ENCODE data around the gene KIAA1210.
"Not testable (repeated sequence)": the region's sequence is repeated elsewhere in the genome, so short reads cannot be mapped to it uniquely, and the experiment has no call there.

Gene KIAA1210

GRCh38 chrX:119040432-119040831 lies 87.2 kb downstream of the KIAA1210 start:
- TF ChIP-seq ZFX (IDR thresholded peaks at IDR 0.05) = no peak
- TF ChIP-seq, protein P1, sequence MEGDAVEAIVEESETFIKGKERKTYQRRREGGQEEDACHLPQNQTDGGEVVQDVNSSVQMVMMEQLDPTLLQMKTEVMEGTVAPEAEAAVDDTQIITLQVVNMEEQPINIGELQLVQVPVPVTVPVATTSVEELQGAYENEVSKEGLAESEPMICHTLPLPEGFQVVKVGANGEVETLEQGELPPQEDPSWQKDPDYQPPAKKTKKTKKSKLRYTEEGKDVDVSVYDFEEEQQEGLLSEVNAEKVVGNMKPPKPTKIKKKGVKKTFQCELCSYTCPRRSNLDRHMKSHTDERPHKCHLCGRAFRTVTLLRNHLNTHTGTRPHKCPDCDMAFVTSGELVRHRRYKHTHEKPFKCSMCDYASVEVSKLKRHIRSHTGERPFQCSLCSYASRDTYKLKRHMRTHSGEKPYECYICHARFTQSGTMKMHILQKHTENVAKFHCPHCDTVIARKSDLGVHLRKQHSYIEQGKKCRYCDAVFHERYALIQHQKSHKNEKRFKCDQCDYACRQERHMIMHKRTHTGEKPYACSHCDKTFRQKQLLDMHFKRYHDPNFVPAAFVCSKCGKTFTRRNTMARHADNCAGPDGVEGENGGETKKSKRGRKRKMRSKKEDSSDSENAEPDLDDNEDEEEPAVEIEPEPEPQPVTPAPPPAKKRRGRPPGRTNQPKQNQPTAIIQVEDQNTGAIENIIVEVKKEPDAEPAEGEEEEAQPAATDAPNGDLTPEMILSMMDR (conservative IDR thresholded peaks at IDR 0.05) = no peak
- H3K27ac ChIP-seq = no peak overlapping the region

- TF ChIP-seq, protein P1 (conservative IDR thresholded peaks at IDR 0.05) = no peak
- TF ChIP-seq ZFX (IDR thresholded peaks at IDR 0.05) = no peak
- H3K27ac ChIP-seq = no peak overlapping the region
Measured at GRCh38 chrX:119036107-119037029, 91.2 kb downstream of the KIAA1210 start.

GRCh38 chrX:119030990-119031389 lies 96.6 kb downstream of the KIAA1210 start:
- TF ChIP-seq ZFX (IDR thresholded peaks at IDR 0.05) = no peak
- TF ChIP-seq, protein P1 (conservative IDR thresholded peaks at IDR 0.05) = no peak
- no peak overlapping the region for H3K27ac ChIP-seq

GRCh38 chrX:119029656-119030055 lies 98.0 kb downstream of the KIAA1210 start:
- H3K27ac ChIP-seq = not testable (repeated sequence)

- no peak overlapping the region for H3K27ac ChIP-seq
- TF ChIP-seq, protein P1 (conservative IDR thresholded peaks at IDR 0.05) = no peak
- no peak for TF ChIP-seq ZFX (IDR thresholded peaks at IDR 0.05)
Measured at GRCh38 chrX:119028733-119029330, 98.8 kb downstream of the KIAA1210 start.

All from C4-2B (cell line).